Tibial nerve (tissue), 3 donors: ENCODE results near the gene SLC27A4.

Experiments used
- CTCF ChIP-seq, 5 experiments: fragments of 200-600 bp in 3 of 5; fragments of 450-650 bp in 2 of 5; sonication (generic) in 3 of 5; IDR thresholded peaks; one replicate each; pipeline ENCODE4 v1.5.1; 2016 to 2019; ENCODE audit warnings: antibody characterized with exemption in 5 of 5, mild to moderate bottlenecking in 3 of 5, moderate library complexity in 2 of 5
- POLR2A ChIP-seq, 2 donors: fragments of 450-650 bp; IDR thresholded peaks; one replicate each; pipeline ENCODE4 v1.6.1; 2017; ENCODE audit warnings: antibody characterized with exemption in 2 of 2, mild to moderate bottlenecking in 2 of 2, moderate library complexity in 2 of 2

- no peak for TF ChIP-seq CTCF (IDR thresholded peaks at IDR 0.05)
- TF ChIP-seq POLR2A (IDR thresholded peaks at IDR 0.05) = no peak
These were observed 23.9 kb upstream of the SLC27A4 start for GRCh38 chr9:128316421-128316820.
